Measurements from ENCODE around the gene APC2.
A peak's percentile ranks its signal among the peaks of the same experiment; 100 is the strongest.

The APC2 gene

GRCh38 chr19:1441677-1442438 is 8.1 kb upstream of the APC2 start:
- peaks cover 71% of the 10 kb centered on the region for H3K4me1 ChIP-seq (ENCODE audit: control insufficient read depth, low read length)
- peak overlapping the region; percentile 9; the same call in 1 of the 2 replicates for H3K4me2 ChIP-seq (ENCODE audit: low read length)
- H3K27ac ChIP-seq (ENCODE audit: low read depth, low read length): no peak overlapping the region
- H3K79me2 ChIP-seq (ENCODE audit: control insufficient read depth, low read length): peaks cover 35% of the 10 kb centered on the region
- H3K9me3 ChIP-seq (ENCODE audit: control insufficient read depth, insufficient read depth, low read length): no peaks in the 10 kb centered on the region
- peaks cover 22% of the 10 kb centered on the region for H4K20me1 ChIP-seq (ENCODE audit: control insufficient read depth, insufficient read depth, low read depth, low read length)
- H3K36me3 ChIP-seq (ENCODE audit: control insufficient read depth, low read length): peaks cover 46% of the 10 kb centered on the region
- TF ChIP-seq EZH2phosphoT487 (IDR thresholded peaks at IDR 0.05; ENCODE audit: borderline replicate concordance, low read length) (no peak), CTCF (IDR thresholded peaks at IDR 0.05; ENCODE audit: low read depth, low read length, poor library complexity, severe bottlenecking) (no peak)
- peaks cover 4% of the 10 kb centered on the region for H3K27me3 ChIP-seq (ENCODE audit: control insufficient read depth, low read length)
- H3K4me3 ChIP-seq (ENCODE audit: low read length): no peak overlapping the region
- peaks cover 63% of the 10 kb centered on the region for H3F3A ChIP-seq (ENCODE audit: control insufficient read depth, insufficient read depth)
- no peaks in the 10 kb centered on the region for H3K9me2 ChIP-seq (replicated peaks; ENCODE audit: control insufficient read depth, low read length)

- H3K9me2 ChIP-seq (replicated peaks; ENCODE audit: control insufficient read depth, low read length): no peaks in the 10 kb centered on the region
- peaks cover 43% of the 10 kb centered on the region for H3F3A ChIP-seq (ENCODE audit: control insufficient read depth, insufficient read depth)
- TF ChIP-seq EZH2phosphoT487 (IDR thresholded peaks at IDR 0.05; ENCODE audit: borderline replicate concordance, low read length) (no peak), CTCF (IDR thresholded peaks at IDR 0.05; ENCODE audit: low read depth, low read length, poor library complexity, severe bottlenecking) (peak; percentile 87)
- peaks cover 58% of the 10 kb centered on the region for H3K4me1 ChIP-seq (ENCODE audit: control insufficient read depth, low read length)
- peaks cover 13% of the 10 kb centered on the region for H3K79me2 ChIP-seq (ENCODE audit: control insufficient read depth, low read length)
- H3K27ac ChIP-seq (ENCODE audit: low read depth, low read length): peak overlapping the region; percentile 53
- no peaks in the 10 kb centered on the region for H3K9me3 ChIP-seq (ENCODE audit: control insufficient read depth, insufficient read depth, low read length)
- H3K4me3 ChIP-seq (ENCODE audit: low read length): peak overlapping the region; percentile 71
- H4K20me1 ChIP-seq (ENCODE audit: control insufficient read depth, insufficient read depth, low read depth, low read length): peaks cover 12% of the 10 kb centered on the region; the same call in 1 of the 2 replicates
- H3K4me2 ChIP-seq (ENCODE audit: low read length): peak overlapping the region; percentile 84
- H3K27me3 ChIP-seq (ENCODE audit: control insufficient read depth, low read length): peaks cover 29% of the 10 kb centered on the region
- peaks cover 25% of the 10 kb centered on the region for H3K36me3 ChIP-seq (ENCODE audit: control insufficient read depth, low read length)
These were observed 4.6 kb upstream of the APC2 start for GRCh38 chr19:1445185-1445931.

- Histone ChIP-seq H4K20me1 (ENCODE audit: control insufficient read depth, insufficient read depth, low read depth, low read length) (peaks cover 10% of the 10 kb centered on the region; the same call in 1 of the 2 replicates), H3K27ac (ENCODE audit: low read depth, low read length) (no peak overlapping the region), H3K27me3 (ENCODE audit: control insufficient read depth, low read length) (peaks cover 37% of the 10 kb centered on the region), H3K4me2 (ENCODE audit: low read length) (no peak overlapping the region), H3F3A (ENCODE audit: control insufficient read depth, insufficient read depth) (peaks cover 36% of the 10 kb centered on the region), H3K36me3 (ENCODE audit: control insufficient read depth, low read length) (peaks cover 17% of the 10 kb centered on the region), H3K9me3 (ENCODE audit: control insufficient read depth, insufficient read depth, low read length) (no peaks in the 10 kb centered on the region), H3K4me1 (ENCODE audit: control insufficient read depth, low read length) (peaks cover 52% of the 10 kb centered on the region), H3K79me2 (ENCODE audit: control insufficient read depth, low read length) (peaks cover 5% of the 10 kb centered on the region), H3K9me2 (replicated peaks; ENCODE audit: control insufficient read depth, low read length) (no peaks in the 10 kb centered on the region), H3K4me3 (ENCODE audit: low read length) (no peak overlapping the region)
- TF ChIP-seq EZH2phosphoT487 (IDR thresholded peaks at IDR 0.05; ENCODE audit: borderline replicate concordance, low read length) (no peak), CTCF (IDR thresholded peaks at IDR 0.05; ENCODE audit: low read depth, low read length, poor library complexity, severe bottlenecking) (no peak)
These were observed 3.8 kb upstream of the APC2 start for GRCh38 chr19:1445932-1446712.

All from DOHH2 (cell line).